AG04450 (cell line): ENCODE data around the gene TBX21. TPM values are rescaled to one million over a fixed set of nuclear protein-coding genes. Genes with fewer than 3 reads are reported as not detected.

ENCODE experiments used
- CTCF ChIA-PET: fragments of 300-600, 350-600 bp; formaldehyde crosslinking; extraction: SDS; loops from one replicate; lab custom pipeline; 2022; ENCODE audit warnings: antibody characterized with exemption, inconsistent platforms; lab: Charles Lee
- POLR2A ChIA-PET: fragments of 350-600 bp; formaldehyde crosslinking; extraction: SDS; loops from one replicate; lab custom pipeline; 2021; ENCODE audit warnings: antibody characterized with exemption, inconsistent platforms; lab: Yijun Ruan, JAX
- DNase-seq: peaks from one replicate; pipeline ENCODE4 v3.0.0-alpha.2; 2011; ENCODE audit warnings: low read depth, low spot score
- H3K27ac ChIP-seq: one replicate; pipeline ENCODE4 v1.5.1; 2012; ENCODE audit warnings: low read depth, low read length, control low read depth
- H3K27me3 ChIP-seq: one replicate; pipeline ENCODE4 v1.6.0; 2012; ENCODE audit warnings: low read length; ENCODE audit not compliant: control insufficient read depth, insufficient read depth
- H3K4me3 ChIP-seq: 2 replicates; pipeline ENCODE4 v1.5.1; 2011; ENCODE audit warnings: mild to moderate bottlenecking, low read depth, low read length, control low read depth
- H3K9me3 ChIP-seq: 2 replicates; pipeline ENCODE4 v1.5.1; 2012; ENCODE audit warnings: low read length; ENCODE audit not compliant: control insufficient read depth, insufficient read depth
- polyA plus RNA-seq: library from polyadenylated mRNA; depleted of rRNA; stranded (reverse); fragments of >200 nt; gene quantifications from 2 replicates; pipeline ENCODE4 v1.2.3, GENCODE V29; 2011
- TF ChIP-seq, protein P1 (sequence below): IDR thresholded peaks from 2 replicates; pipeline ENCODE4 v1.5.1; 2011; ENCODE audit warnings: low read depth, low read length, control low read depth, inconsistent platforms

TBX21 gene
- polyA plus RNA-seq, 1 experiment, result not detected

DNA sequence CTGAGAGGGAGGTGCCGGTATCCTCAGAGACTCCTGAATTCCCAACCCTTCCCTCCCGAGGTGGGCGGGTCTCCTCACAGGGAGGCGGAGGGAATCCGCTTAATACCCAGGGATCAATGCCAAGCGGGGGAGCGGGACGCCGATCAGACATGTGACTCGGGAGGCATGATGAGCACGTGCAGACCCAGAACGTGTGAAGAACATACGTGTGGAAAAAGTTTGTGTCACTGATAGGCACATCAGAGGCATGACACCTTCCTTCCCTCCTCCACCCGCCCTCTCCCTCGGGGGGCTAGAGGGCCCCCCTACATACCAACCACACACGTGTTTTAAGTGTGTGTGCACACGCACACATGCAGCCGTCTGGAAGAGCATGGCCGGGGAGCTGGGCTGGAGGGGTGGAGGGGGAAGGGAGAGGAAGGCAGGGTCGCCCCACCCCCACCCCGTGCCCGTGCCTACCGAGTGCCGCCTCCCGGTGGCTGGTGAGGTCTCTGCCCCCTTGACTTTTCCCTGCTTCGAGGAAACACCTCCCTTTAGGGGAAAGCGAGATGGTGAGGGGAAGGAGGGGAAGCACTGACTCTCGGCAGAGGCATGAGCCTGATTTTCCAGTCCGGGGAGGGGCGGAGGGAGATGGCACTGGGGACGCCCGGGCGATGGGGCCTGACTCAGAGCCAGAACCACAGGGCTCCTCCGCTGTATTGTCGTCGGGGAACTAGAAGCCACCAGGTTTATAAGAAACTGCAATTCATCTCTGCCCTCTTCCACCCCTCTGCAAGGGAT is 12.1 kb upstream of the TBX21 start:
- DNase-seq, result no peak
- no peak overlapping the region for H3K4me3 ChIP-seq
- peaks cover 4% of the 10 kb centered on the region; the same call in 1 of the 2 replicates for H3K9me3 ChIP-seq
- H3K27ac ChIP-seq, result no peak overlapping the region
- peaks cover 77% of the 10 kb centered on the region for H3K27me3 ChIP-seq
- ChIA-PET POLR2A (no interaction called here), CTCF (no interaction called here)
- TF ChIP-seq, protein P1, sequence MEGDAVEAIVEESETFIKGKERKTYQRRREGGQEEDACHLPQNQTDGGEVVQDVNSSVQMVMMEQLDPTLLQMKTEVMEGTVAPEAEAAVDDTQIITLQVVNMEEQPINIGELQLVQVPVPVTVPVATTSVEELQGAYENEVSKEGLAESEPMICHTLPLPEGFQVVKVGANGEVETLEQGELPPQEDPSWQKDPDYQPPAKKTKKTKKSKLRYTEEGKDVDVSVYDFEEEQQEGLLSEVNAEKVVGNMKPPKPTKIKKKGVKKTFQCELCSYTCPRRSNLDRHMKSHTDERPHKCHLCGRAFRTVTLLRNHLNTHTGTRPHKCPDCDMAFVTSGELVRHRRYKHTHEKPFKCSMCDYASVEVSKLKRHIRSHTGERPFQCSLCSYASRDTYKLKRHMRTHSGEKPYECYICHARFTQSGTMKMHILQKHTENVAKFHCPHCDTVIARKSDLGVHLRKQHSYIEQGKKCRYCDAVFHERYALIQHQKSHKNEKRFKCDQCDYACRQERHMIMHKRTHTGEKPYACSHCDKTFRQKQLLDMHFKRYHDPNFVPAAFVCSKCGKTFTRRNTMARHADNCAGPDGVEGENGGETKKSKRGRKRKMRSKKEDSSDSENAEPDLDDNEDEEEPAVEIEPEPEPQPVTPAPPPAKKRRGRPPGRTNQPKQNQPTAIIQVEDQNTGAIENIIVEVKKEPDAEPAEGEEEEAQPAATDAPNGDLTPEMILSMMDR, result no peak

DNA sequence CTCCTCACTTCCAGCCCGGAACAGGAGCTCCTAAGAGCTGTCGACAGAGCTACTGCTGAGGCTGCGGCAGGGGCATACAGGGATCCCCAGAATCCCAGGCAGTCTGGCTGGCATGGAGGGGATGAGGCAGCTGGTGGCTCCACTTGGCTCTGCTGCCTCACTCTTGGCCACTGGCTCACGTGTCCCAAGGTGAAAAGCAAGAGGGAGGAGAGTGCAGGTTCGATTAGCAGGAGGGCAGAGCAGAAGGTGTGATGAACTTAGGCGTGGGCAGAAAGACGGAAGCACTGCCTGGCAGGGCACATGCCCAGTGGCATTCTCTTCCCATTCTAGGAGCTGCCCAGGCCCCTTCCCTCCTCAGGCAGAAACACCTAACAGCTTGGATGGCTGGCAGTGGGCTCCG is 11.3 kb upstream of the TBX21 start:
- POLR2A ChIA-PET, result no interaction called here
- CTCF ChIA-PET, result no interaction called here
- TF ChIP-seq, protein P1, result no peak
- H3K4me3 ChIP-seq, result no peak overlapping the region
- peaks cover 4% of the 10 kb centered on the region; the same call in 1 of the 2 replicates for H3K9me3 ChIP-seq
- no peak overlapping the region for H3K27ac ChIP-seq
- no peak for DNase-seq
- H3K27me3 ChIP-seq, result peaks cover 77% of the 10 kb centered on the region

DNA sequence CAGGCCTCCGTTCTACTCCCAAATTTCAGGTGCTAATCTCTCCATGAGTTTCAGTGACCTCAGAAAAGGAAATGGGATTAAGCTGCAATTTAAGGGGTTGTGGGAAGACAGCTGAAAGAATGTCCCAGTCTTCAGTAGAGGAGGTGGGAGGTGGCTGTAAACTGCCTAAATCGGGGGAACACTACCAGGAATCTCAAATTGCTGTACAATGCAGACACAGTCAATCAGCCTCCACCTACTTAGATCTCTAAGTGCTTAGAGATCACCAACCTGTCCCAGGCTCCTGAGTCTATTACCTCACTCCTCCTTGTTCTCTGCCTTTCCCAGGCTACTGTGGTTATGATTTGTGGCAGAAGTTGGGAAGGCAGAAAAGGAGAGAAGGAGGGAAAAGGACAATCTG is 8.3 kb upstream of the TBX21 start:
- H3K27me3 ChIP-seq, result peaks cover 88% of the 10 kb centered on the region
- H3K27ac ChIP-seq, result no peak overlapping the region
- TF ChIP-seq, protein P1, result no peak
- no peak for DNase-seq
- H3K4me3 ChIP-seq, result no peak overlapping the region
- H3K9me3 ChIP-seq, result peaks cover 4% of the 10 kb centered on the region; the same call in 1 of the 2 replicates
- ChIA-PET CTCF (no interaction called here), POLR2A (no interaction called here)

DNA sequence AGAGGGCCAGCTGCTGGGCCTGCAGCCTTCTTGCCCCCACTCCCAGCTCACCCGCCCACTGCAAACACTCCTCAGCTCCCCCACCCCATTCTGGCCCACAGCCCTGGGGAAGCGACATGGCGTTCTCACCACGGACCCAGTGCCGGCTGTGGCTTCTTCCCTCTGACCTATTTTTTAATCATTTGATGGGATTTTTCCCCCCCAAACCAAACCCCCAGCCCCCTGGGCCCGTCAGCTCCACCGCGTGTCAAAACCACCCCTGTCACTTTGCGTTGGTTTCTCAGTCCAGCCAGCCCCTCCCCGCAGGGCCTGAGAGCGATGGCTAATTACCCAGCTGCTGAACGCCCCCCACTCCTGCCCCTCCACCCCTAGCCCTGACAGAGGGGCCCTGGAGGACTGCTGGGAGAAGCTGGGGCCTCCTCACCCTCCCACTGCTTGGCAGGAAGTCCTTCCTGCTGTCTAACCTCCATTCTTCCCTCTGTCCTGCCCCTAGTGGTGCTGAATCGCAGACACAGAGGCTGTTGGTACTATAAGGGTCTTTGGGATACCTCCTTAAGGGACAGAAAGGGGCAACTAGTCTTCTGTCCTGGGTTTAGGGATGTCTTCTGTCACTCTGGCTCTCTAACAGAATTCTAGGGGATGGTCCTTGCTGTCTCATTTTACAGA is 7.5 kb upstream of the TBX21 start:
- H3K4me3 ChIP-seq, result no peak overlapping the region
- ChIA-PET POLR2A (no interaction called here), CTCF (no interaction called here)
- TF ChIP-seq, protein P1, result peak; percentile 14; the same call in 1 of the 2 replicates
- no peak for DNase-seq
- peaks cover 84% of the 10 kb centered on the region for H3K27me3 ChIP-seq
- H3K9me3 ChIP-seq, result peaks cover 4% of the 10 kb centered on the region; the same call in 1 of the 2 replicates
- no peak overlapping the region for H3K27ac ChIP-seq
